Islet precursor cell (in vitro differentiated cells): ENCODE results near the gene FIZ1.

ENCODE experiments used
- DNase-seq: peaks from one replicate; pipeline ENCODE4 v3.0.0-alpha.2; 2018

The FIZ1 gene

GRCh38 chr19:55613396-55613795 is 14.1 kb upstream of the FIZ1 start:
- DNase-seq, result no peak

- no peak for DNase-seq
These were observed 12.8 kb upstream of the FIZ1 start for GRCh38 chr19:55611983-55612645.

GRCh38 chr19:55611300-55611982 is 12.1 kb upstream of the FIZ1 start:
- DNase-seq, result no peak

GRCh38 chr19:55609326-55609725 is 10.0 kb upstream of the FIZ1 start:
- no peak for DNase-seq

GRCh38 chr19:55606817-55607216 is 7.5 kb upstream of the FIZ1 start:
- no peak for DNase-seq

GRCh38 chr19:55606471-55606787 is 7.1 kb upstream of the FIZ1 start:
- DNase-seq, result no peak

GRCh38 chr19:55605637-55606470 is 6.5 kb upstream of the FIZ1 start, which contains the start of gene ZNF865:
Gene ZNF865 (plus strand): TSS chr19:55605647. CDS start chr19:55613619, 7,972 bp downstream.
- peak; percentile 93 for DNase-seq

- DNase-seq, result peak; percentile 99
These were observed 5.9 kb upstream of the FIZ1 start for GRCh38 chr19:55605207-55605636.

GRCh38 chr19:55603581-55604292 is 4.4 kb upstream of the FIZ1 start:
- DNase-seq, result no peak

- peak; percentile 34 for DNase-seq
These were observed 3.8 kb upstream of the FIZ1 start for GRCh38 chr19:55603115-55603514.

- DNase-seq, result no peak
These were observed 3.0 kb upstream of the FIZ1 start for GRCh38 chr19:55602104-55603001.

- no peak for DNase-seq
These were observed 1.8 kb upstream of the FIZ1 start for GRCh38 chr19:55601084-55601483.

- no peak for DNase-seq
These were observed 1.3 kb upstream of the FIZ1 start for GRCh38 chr19:55600662-55601028.

GRCh38 chr19:55599842-55600661 is 735 bp upstream of the FIZ1 start, which contains the start of gene ZNF524:
Gene ZNF524 (plus strand): TSS chr19:55600288. CDS start chr19:55602113, 1,825 bp downstream.
- DNase-seq, result peak; percentile 92

GRCh38 chr19:55598719-55599467 is 424 bp downstream of the FIZ1 start:
- peak; percentile 98 for DNase-seq

GRCh38 chr19:55598034-55598433 is 1.3 kb downstream of the FIZ1 start:
- no peak for DNase-seq

- peak; percentile 46 for DNase-seq
These were observed 1.8 kb downstream of the FIZ1 start for GRCh38 chr19:55597501-55597921.

- DNase-seq, result no peak
These were observed 3.0 kb downstream of the FIZ1 start for GRCh38 chr19:55596304-55596703.

GRCh38 chr19:55594996-55595545 is 4.2 kb downstream of the FIZ1 start:
- no peak for DNase-seq
